Measurements from ENCODE around the gene UBAC2.

- TF ChIP-seq EZH2 (IDR thresholded peaks at IDR 0.05; ENCODE audit: low read length, missing control alignments), result no peak
- no peak for TF ChIP-seq CTCF (conservative IDR thresholded peaks at IDR 0.05 in 1 of 2, IDR thresholded peaks at IDR 0.05 in 1 of 2; ENCODE audit: low read depth in 1 of 2, low read length in 2 of 2)
Observed at GRCh38 chr13:99273128-99273527, 72.5 kb downstream of the UBAC2 start.

Measured in fibroblast of lung (primary cell).